ENCODE measurements around the gene CCR9.

GRCh38 chr3:45912435-45912834 lies 26.1 kb downstream of the CCR9 start:
- TF ChIP-seq JUND (IDR thresholded peaks at IDR 0.05), result no peak
- TF ChIP-seq POLR2AphosphoS5 (IDR thresholded peaks at IDR 0.05; ENCODE audit: low read depth, low read length), result no peak
- TF ChIP-seq, protein P1, sequence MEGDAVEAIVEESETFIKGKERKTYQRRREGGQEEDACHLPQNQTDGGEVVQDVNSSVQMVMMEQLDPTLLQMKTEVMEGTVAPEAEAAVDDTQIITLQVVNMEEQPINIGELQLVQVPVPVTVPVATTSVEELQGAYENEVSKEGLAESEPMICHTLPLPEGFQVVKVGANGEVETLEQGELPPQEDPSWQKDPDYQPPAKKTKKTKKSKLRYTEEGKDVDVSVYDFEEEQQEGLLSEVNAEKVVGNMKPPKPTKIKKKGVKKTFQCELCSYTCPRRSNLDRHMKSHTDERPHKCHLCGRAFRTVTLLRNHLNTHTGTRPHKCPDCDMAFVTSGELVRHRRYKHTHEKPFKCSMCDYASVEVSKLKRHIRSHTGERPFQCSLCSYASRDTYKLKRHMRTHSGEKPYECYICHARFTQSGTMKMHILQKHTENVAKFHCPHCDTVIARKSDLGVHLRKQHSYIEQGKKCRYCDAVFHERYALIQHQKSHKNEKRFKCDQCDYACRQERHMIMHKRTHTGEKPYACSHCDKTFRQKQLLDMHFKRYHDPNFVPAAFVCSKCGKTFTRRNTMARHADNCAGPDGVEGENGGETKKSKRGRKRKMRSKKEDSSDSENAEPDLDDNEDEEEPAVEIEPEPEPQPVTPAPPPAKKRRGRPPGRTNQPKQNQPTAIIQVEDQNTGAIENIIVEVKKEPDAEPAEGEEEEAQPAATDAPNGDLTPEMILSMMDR (IDR thresholded peaks at IDR 0.05 in 2 of 3, conservative IDR thresholded peaks at IDR 0.05 in 1 of 3; ENCODE audit: borderline replicate concordance in 1 of 3, insufficient read depth in 1 of 3, low read depth in 2 of 3, low read length in 2 of 3), result no peak
- no peak for TF ChIP-seq POLR2A (IDR thresholded peaks at IDR 0.05; ENCODE audit: borderline replicate concordance, extremely low read depth, insufficient read depth, insufficient read length)

All from HCT116 (cell line).